ENCODE data around the gene ALG1L2.
"Not testable (repeated sequence)": the region's sequence is repeated elsewhere in the genome, so short reads cannot be mapped to it uniquely, and the experiment has no call there.

ALG1L2 gene

GRCh38 chr3:130098639-130099385 is 17.2 kb downstream of the ALG1L2 start:
- not testable (repeated sequence) for H3K9me2 ChIP-seq (replicated peaks; ENCODE audit: insufficient read depth, low read length); H3K4me2 ChIP-seq (ENCODE audit: low read depth, low read length, poor library complexity, severe bottlenecking); H3K79me2 ChIP-seq (ENCODE audit: insufficient read depth, low read length); H3K9ac ChIP-seq (ENCODE audit: low read length); H3K27me3 ChIP-seq (ENCODE audit: low read length); H3F3A ChIP-seq (ENCODE audit: insufficient read depth); H3K9me3 ChIP-seq (ENCODE audit: insufficient read depth, low read length); H3K36me3 ChIP-seq (ENCODE audit: low read length); H3K4me3 ChIP-seq (ENCODE audit: insufficient read depth, low read length, poor library complexity, severe bottlenecking); H2AFZ ChIP-seq (ENCODE audit: low read depth, low read length, severe bottlenecking); H3K27ac ChIP-seq (ENCODE audit: low read depth, low read length); H4K20me1 ChIP-seq (ENCODE audit: low read depth, low read length)

GRCh38 chr3:130102545-130102944 is 20.9 kb downstream of the ALG1L2 start:
- H3K9ac ChIP-seq (ENCODE audit: low read length); H3K9me2 ChIP-seq (replicated peaks; ENCODE audit: insufficient read depth, low read length); H3K36me3 ChIP-seq (ENCODE audit: low read length); H3K27ac ChIP-seq (ENCODE audit: low read depth, low read length); H3F3A ChIP-seq (ENCODE audit: insufficient read depth); H3K4me2 ChIP-seq (ENCODE audit: low read depth, low read length, poor library complexity, severe bottlenecking); H3K79me2 ChIP-seq (ENCODE audit: insufficient read depth, low read length); H3K9me3 ChIP-seq (ENCODE audit: insufficient read depth, low read length); H3K4me3 ChIP-seq (ENCODE audit: insufficient read depth, low read length, poor library complexity, severe bottlenecking); H3K27me3 ChIP-seq (ENCODE audit: low read length); H2AFZ ChIP-seq (ENCODE audit: low read depth, low read length, severe bottlenecking); H4K20me1 ChIP-seq (ENCODE audit: low read depth, low read length): not testable (repeated sequence)

DNA sequence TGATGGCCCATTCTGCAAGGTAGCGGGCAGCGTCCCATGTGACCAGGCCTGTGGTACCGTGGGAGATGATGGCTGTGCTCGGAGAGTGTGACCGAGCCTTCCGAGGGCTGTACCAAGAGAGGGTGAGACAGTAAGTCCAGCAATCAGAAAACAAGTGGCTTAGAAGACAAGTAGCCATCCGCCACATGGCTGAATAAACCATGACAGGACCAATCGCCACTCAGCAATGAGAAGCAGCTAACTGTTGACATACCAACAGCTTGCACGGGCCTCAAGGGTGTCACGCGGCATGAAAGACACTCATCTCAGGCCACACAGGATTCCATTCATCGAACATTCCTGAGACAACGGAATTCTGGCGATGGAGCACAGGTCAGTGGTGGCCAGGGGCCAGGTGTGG is 22.6 kb downstream of the ALG1L2 start:
- H3K36me3 ChIP-seq (ENCODE audit: low read length); H3K27ac ChIP-seq (ENCODE audit: low read depth, low read length); H3K9ac ChIP-seq (ENCODE audit: low read length); H4K20me1 ChIP-seq (ENCODE audit: low read depth, low read length); H3K9me3 ChIP-seq (ENCODE audit: insufficient read depth, low read length); H3K9me2 ChIP-seq (replicated peaks; ENCODE audit: insufficient read depth, low read length); H3K79me2 ChIP-seq (ENCODE audit: insufficient read depth, low read length); H3F3A ChIP-seq (ENCODE audit: insufficient read depth); H2AFZ ChIP-seq (ENCODE audit: low read depth, low read length, severe bottlenecking); H3K4me3 ChIP-seq (ENCODE audit: insufficient read depth, low read length, poor library complexity, severe bottlenecking); H3K4me2 ChIP-seq (ENCODE audit: low read depth, low read length, poor library complexity, severe bottlenecking); H3K27me3 ChIP-seq (ENCODE audit: low read length): not testable (repeated sequence)

GRCh38 chr3:130107333-130107995 is 25.8 kb downstream of the ALG1L2 start:
- H3K36me3 ChIP-seq (ENCODE audit: low read length); H3K4me3 ChIP-seq (ENCODE audit: insufficient read depth, low read length, poor library complexity, severe bottlenecking); H3F3A ChIP-seq (ENCODE audit: insufficient read depth); H3K9me2 ChIP-seq (replicated peaks; ENCODE audit: insufficient read depth, low read length); H3K79me2 ChIP-seq (ENCODE audit: insufficient read depth, low read length); H2AFZ ChIP-seq (ENCODE audit: low read depth, low read length, severe bottlenecking); H3K27ac ChIP-seq (ENCODE audit: low read depth, low read length); H4K20me1 ChIP-seq (ENCODE audit: low read depth, low read length); H3K9ac ChIP-seq (ENCODE audit: low read length); H3K4me2 ChIP-seq (ENCODE audit: low read depth, low read length, poor library complexity, severe bottlenecking); H3K9me3 ChIP-seq (ENCODE audit: insufficient read depth, low read length); H3K27me3 ChIP-seq (ENCODE audit: low read length): not testable (repeated sequence)

- not testable (repeated sequence) for H2AFZ ChIP-seq (ENCODE audit: low read depth, low read length, severe bottlenecking); H3K27ac ChIP-seq (ENCODE audit: low read depth, low read length); H3K9ac ChIP-seq (ENCODE audit: low read length); H3K79me2 ChIP-seq (ENCODE audit: insufficient read depth, low read length); H3K36me3 ChIP-seq (ENCODE audit: low read length); H4K20me1 ChIP-seq (ENCODE audit: low read depth, low read length); H3F3A ChIP-seq (ENCODE audit: insufficient read depth); H3K9me2 ChIP-seq (replicated peaks; ENCODE audit: insufficient read depth, low read length); H3K4me2 ChIP-seq (ENCODE audit: low read depth, low read length, poor library complexity, severe bottlenecking); H3K4me3 ChIP-seq (ENCODE audit: insufficient read depth, low read length, poor library complexity, severe bottlenecking); H3K27me3 ChIP-seq (ENCODE audit: low read length); H3K9me3 ChIP-seq (ENCODE audit: insufficient read depth, low read length)
Measured at GRCh38 chr3:130108836-130109585, 27.4 kb downstream of the ALG1L2 start.

DNA sequence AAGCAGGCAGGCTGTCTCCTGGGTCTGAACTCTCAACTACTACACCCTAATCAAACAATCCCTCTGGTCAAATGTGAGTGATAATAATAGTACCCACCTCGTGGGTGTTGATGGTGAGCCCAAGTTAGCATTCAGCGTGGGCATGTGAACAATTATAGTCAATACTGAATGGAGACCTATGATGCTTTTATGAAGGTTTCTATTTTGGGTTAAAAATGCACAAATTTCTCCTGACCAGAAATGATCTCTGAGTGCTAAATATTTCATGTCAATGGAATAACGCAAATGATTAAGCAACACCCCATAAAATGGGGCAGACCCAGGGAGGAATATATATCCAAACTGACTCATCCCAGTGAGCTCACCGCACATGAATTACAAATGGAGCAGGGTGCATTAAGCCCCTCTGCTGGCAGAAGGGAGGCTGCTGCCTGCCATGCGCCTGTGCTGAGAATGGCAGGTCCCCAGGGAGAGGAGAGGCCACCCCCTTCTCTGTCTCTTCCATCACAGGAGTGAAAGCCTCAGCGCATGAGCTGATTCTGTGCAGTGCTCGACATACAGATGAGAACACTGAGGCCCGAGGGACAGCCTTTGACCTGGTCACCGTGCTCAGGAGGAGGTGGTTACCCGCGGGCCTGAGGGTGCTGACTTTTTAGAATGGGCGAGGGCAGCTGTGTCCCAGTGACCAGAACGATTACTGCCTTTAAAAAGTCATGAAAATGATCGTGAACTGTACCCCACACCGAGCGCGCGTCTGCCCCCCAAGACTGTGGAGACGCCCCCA is 28.9 kb downstream of the ALG1L2 start:
- H3F3A ChIP-seq (ENCODE audit: insufficient read depth); H4K20me1 ChIP-seq (ENCODE audit: low read depth, low read length); H3K36me3 ChIP-seq (ENCODE audit: low read length); H3K79me2 ChIP-seq (ENCODE audit: insufficient read depth, low read length); H3K9me2 ChIP-seq (replicated peaks; ENCODE audit: insufficient read depth, low read length); H3K9me3 ChIP-seq (ENCODE audit: insufficient read depth, low read length); H3K27me3 ChIP-seq (ENCODE audit: low read length): not testable (repeated sequence)
- Histone ChIP-seq H3K9ac (ENCODE audit: low read length) (peak overlapping the region; percentile 80), H2AFZ (ENCODE audit: low read depth, low read length, severe bottlenecking) (peak overlapping the region; percentile 80), H3K4me3 (ENCODE audit: insufficient read depth, low read length, poor library complexity, severe bottlenecking) (peak overlapping the region; percentile 91), H3K4me2 (ENCODE audit: low read depth, low read length, poor library complexity, severe bottlenecking) (peak overlapping the region; percentile 63), H3K27ac (ENCODE audit: low read depth, low read length) (peak overlapping the region; percentile 24)
